SU-DHL-6 (cell line): ENCODE measurements around the gene RFESD.

ENCODE experiments used
- H2AFZ ChIP-seq: fragments of 200-600 bp; sonication (generic); 2 replicates; pipeline ENCODE4 v1.6.1; 2014; ENCODE audit warnings: low read depth, mild to moderate bottlenecking, moderate library complexity, mixed read lengths, antibody characterized with exemption, low read length; ENCODE audit not compliant: severe bottlenecking
- H3F3A ChIP-seq: fragments of 200-600 bp; shearing (Covaris generic); 2 replicates; pipeline ENCODE4 v1.6.0; 2016; ENCODE audit warnings: antibody characterized with exemption, mild to moderate bottlenecking; ENCODE audit not compliant: insufficient read depth
- H3K27ac ChIP-seq: fragments of 200-600 bp; sonication (generic); 2 replicates; pipeline ENCODE4 v1.5.1; 2016; ENCODE audit warnings: low read depth, mild to moderate bottlenecking, low read length, moderate library complexity, mixed read lengths
- H3K27me3 ChIP-seq: fragments of 200-600 bp; sonication (generic), shearing (Covaris generic); 2 replicates; pipeline ENCODE4 v1.6.0; 2014; ENCODE audit warnings: mild to moderate bottlenecking, low read length
- H3K36me3 ChIP-seq: fragments of 200-600 bp; sonication (generic); 2 replicates; pipeline ENCODE4 v1.6.1; 2014; ENCODE audit warnings: mild to moderate bottlenecking, low read length, mixed read lengths
- H3K4me2 ChIP-seq: fragments of 300-600, 200-600 bp; shearing (Covaris generic), sonication (generic); 2 replicates; pipeline ENCODE4 v1.6.0; 2014; ENCODE audit warnings: low read length, low read depth, mild to moderate bottlenecking; ENCODE audit not compliant: poor library complexity, severe bottlenecking
- H3K4me3 ChIP-seq: fragments of 200-600 bp; sonication (generic); 2 replicates; pipeline ENCODE4 v1.5.1; 2014; ENCODE audit warnings: antibody characterized with exemption, low read length, mild to moderate bottlenecking, mixed read lengths; ENCODE audit not compliant: insufficient read depth, poor library complexity, severe bottlenecking
- H3K79me2 ChIP-seq: fragments of 200-600 bp; sonication (generic); 2 replicates; pipeline ENCODE4 v1.6.1; 2014; ENCODE audit warnings: mild to moderate bottlenecking, low read length, moderate library complexity; ENCODE audit not compliant: insufficient read depth
- H3K9ac ChIP-seq: fragments of 200-600 bp; sonication (generic); 2 replicates; pipeline ENCODE4 v1.7.0; 2014; ENCODE audit warnings: mild to moderate bottlenecking, low read length
- H3K9me2 ChIP-seq: fragments of 200-600 bp; sonication (generic); replicated peaks from 2 replicates; pipeline ENCODE4 v1.6.1; 2014; ENCODE audit warnings: low read length; ENCODE audit not compliant: insufficient read depth
- H3K9me3 ChIP-seq: fragments of 200-600 bp; sonication (generic); 2 replicates; pipeline ENCODE4 v1.6.1; 2014; ENCODE audit warnings: low read length, mixed read lengths; ENCODE audit not compliant: insufficient read depth
- H4K20me1 ChIP-seq: fragments of 200-600 bp; sonication (generic); 2 replicates; pipeline ENCODE4 v1.6.1; 2014; ENCODE audit warnings: low read depth, mild to moderate bottlenecking, antibody characterized with exemption, low read length, moderate library complexity, mixed read lengths
- EZH2phosphoT487 ChIP-seq: fragments of 200-600 bp; sonication (generic), shearing (Covaris generic); conservative IDR thresholded peaks from 2 replicates; pipeline ENCODE4 v1.6.1; 2018; ENCODE audit warnings: mild to moderate bottlenecking, antibody characterized with exemption, low read length, moderate library complexity, mixed read lengths
- TF ChIP-seq, protein P1 (sequence below): fragments of 200-600 bp; sonication (generic); IDR thresholded peaks from one replicate; pipeline ENCODE4 v1.5.1; 2017; ENCODE audit warnings: antibody characterized with exemption, mild to moderate bottlenecking, low read length, moderate library complexity; ENCODE audit not compliant: insufficient read depth, poor library complexity, severe bottlenecking

Gene RFESD

DNA sequence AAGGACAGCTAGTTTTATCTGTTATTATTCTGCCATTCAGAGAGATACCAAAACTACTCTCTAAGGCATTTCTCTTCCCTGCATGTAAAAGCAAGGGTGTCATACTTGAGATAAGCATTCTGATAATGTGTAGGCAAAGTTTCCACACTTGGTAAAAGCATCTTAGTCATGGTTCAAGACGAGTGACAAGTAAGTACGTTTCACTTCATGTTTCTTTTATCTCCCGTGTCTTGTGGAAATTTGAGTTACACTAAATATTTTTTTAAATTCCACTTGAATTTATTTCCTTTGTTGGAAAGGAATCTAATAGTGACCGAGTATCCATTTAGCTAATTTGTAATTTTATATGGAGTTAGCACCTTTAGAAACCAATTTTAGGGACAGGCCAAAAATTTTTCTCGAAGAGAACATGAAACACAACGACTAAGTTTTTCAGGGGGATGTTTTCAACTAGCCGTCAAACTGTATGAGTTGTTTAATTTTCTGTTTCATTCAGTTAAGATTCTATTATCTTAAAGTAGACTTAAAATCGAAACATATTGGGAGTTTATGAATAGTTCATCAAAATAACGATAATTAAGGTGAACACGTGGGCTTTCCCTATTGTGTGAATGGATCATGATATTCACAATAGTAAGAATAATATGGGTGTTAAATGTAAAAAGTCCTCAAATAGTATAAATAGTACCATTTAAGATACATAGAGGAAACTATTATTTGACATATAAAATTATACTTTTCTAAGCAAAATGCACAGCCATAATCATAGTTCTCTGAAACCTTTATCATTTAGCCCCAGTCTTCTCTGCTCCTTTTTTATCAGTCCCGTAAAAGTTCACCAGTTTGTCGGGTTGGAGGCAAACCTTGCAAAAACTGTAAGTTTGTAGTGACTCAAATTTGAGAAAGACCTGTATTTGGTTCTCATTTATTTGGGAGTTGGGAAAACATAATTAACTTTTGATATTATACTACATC is 1.6 kb downstream of the RFESD start:
- Histone ChIP-seq H3K36me3 (no peaks in the 10 kb centered on the region), H3K27me3 (no peaks in the 10 kb centered on the region), H4K20me1 (no peaks in the 10 kb centered on the region), H2AFZ (peak overlapping the region; percentile 97), H3K9me2 (no peaks in the 10 kb centered on the region), H3K4me3 (no peak overlapping the region), H3K9ac (no peak overlapping the region), H3K9me3 (no peaks in the 10 kb centered on the region), H3K79me2 (no peaks in the 10 kb centered on the region), H3K4me2 (peak overlapping the region; percentile 80), H3F3A (peaks cover 24% of the 10 kb centered on the region), H3K27ac (no peak overlapping the region)
- TF ChIP-seq, protein P1, sequence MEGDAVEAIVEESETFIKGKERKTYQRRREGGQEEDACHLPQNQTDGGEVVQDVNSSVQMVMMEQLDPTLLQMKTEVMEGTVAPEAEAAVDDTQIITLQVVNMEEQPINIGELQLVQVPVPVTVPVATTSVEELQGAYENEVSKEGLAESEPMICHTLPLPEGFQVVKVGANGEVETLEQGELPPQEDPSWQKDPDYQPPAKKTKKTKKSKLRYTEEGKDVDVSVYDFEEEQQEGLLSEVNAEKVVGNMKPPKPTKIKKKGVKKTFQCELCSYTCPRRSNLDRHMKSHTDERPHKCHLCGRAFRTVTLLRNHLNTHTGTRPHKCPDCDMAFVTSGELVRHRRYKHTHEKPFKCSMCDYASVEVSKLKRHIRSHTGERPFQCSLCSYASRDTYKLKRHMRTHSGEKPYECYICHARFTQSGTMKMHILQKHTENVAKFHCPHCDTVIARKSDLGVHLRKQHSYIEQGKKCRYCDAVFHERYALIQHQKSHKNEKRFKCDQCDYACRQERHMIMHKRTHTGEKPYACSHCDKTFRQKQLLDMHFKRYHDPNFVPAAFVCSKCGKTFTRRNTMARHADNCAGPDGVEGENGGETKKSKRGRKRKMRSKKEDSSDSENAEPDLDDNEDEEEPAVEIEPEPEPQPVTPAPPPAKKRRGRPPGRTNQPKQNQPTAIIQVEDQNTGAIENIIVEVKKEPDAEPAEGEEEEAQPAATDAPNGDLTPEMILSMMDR, result no peak
- no peak for TF ChIP-seq EZH2phosphoT487

DNA sequence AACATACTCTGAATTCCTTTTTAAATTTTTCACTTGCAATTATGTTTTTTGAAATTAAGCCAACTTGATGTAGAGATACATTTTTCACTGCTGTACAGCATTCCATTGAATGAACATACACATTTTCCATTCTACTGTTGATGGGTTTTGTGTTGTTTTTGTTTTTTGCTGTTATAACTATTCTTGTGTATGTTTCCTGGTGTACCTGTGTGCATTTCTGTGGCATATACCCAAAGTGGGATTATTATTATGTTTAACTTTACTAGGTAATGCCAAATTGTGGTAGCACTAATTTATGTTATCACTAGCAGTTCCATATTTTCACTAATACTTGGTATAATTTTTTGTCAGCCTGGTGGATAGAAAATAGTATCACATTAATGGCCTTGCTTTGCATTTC is 2.7 kb downstream of the RFESD start:
- Histone ChIP-seq H3K27ac (no peak overlapping the region), H3K4me3 (no peak overlapping the region), H3F3A (peaks cover 24% of the 10 kb centered on the region), H2AFZ (no peak overlapping the region), H3K27me3 (no peaks in the 10 kb centered on the region), H4K20me1 (no peaks in the 10 kb centered on the region), H3K4me2 (no peak overlapping the region), H3K9me2 (no peaks in the 10 kb centered on the region), H3K36me3 (no peaks in the 10 kb centered on the region), H3K9me3 (no peaks in the 10 kb centered on the region), H3K9ac (no peak overlapping the region), H3K79me2 (no peaks in the 10 kb centered on the region)
- no peak for TF ChIP-seq EZH2phosphoT487
- TF ChIP-seq, protein P1, result no peak

DNA sequence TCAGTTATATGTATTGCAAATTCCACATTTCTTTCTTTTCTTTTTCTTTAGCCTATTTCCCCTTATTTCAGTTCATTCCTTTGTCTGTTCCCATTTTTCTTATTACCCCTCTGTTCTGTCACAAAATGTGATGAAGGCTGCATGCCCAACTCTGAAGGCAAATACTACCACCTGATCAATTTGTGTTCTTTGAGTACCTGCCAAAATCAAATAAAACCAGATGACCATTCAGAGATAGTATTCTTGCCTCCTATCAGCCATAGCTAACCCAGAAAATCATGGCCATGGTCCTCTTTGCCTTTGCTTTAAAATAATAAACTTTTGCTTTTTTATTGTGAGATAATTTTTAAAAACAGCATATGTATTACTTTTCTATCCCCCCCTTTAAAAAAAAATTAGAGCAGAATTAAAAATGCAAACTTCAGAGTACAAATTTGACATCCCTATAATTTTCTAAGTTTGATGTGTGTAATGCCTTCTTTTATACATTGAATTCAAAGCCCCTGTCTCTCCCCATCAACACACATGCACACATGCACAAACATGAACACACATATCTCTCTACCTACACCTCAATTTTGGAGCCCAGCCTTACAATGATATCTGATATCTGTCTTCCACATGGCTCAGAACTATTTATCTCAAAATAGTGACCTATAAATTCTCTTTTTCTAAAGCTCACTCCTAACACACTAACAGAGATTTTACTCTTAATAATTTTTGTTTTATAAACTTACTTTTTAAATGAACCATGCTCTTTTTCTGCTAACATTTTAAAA is 3.5 kb downstream of the RFESD start:
- H3K9ac ChIP-seq, result no peak overlapping the region
- H2AFZ ChIP-seq, result no peak overlapping the region

More for the DNA sequence above, 3.5 kb downstream of the RFESD start:
- no peak overlapping the region for H3K27ac ChIP-seq
- no peaks in the 10 kb centered on the region for H4K20me1 ChIP-seq
- no peaks in the 10 kb centered on the region for H3K9me2 ChIP-seq
- no peaks in the 10 kb centered on the region for H3K9me3 ChIP-seq
- no peak for TF ChIP-seq EZH2phosphoT487
- TF ChIP-seq, protein P1, result no peak
- H3K79me2 ChIP-seq, result no peaks in the 10 kb centered on the region
- no peaks in the 10 kb centered on the region for H3K27me3 ChIP-seq
- H3K4me3 ChIP-seq, result no peak overlapping the region
- H3K36me3 ChIP-seq, result no peaks in the 10 kb centered on the region
- H3K4me2 ChIP-seq, result no peak overlapping the region
- peaks cover 22% of the 10 kb centered on the region for H3F3A ChIP-seq
